AG20443 (cell line): Measurements from ENCODE around the gene C14orf180.

Experiments
- DNase-seq: peaks from one replicate; pipeline ENCODE4 v3.0.0; 2012; ENCODE audit warnings: low spot score, mixed read lengths

The C14orf180 gene

DNA sequence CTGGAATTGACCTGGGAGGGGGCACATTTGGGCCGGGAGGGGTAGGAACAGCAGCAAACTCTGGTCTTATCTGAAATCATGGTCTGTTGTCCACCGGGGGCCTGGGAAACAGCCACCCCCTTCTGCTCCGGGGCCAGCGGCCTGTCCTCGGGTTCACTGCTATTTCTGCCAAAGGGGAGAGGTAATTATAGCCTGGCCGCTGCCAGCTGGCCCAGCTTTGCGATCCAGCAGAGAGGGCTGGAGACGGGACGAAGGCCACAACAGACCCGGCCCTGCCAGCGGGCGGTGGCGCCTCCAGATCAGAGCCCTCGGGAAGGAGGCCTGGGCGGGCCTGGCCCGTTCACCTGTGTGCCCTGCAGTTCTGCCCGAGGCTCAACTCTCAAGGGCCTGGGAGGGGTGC is at the start of gene C14orf180:
Gene C14orf180 (plus strand): TSS at position 258 of the 400 bp plus-strand sequence. CDS start 6,667 bp downstream, outside the sequence.
- DNase-seq: no peak

GRCh38 chr14:104530646-104531045 is 48.9 kb upstream of the C14orf180 start:
- no peak for DNase-seq

DNA sequence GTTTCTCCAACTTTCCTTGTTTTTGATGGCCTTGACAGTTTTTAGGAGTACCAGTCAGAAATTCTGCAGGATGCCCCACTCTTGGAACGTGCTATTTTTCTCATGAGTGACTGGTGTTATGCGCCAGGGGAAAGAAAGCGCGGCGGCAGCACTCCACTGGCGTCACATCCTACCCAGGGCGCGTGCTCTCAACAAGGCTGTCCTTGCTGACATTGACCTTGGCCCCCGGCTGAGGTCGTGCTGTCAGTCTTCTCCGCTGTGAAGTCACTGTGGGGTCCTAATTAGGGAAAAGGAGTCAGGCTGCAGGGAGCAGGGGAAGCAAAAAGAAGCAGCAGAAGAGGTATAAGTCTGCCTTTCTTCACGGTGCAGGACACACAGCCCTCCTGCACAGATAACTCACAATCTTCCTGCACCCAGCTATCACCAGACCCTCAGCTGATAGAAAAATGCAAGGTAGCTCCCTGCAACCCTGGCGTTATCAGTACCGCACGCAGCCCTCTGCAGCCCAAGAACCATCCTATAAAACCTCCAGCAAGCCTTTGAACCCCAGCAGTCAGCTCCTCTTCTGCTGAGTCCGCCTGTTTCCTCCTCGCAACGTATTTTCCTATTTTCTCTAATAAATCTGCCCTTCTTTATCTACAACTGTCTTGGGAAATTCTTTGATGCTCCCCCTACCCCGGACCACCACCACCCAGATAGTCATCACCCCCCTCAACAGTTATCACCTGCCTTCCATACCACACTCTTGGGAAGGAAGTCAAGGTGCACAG is 48.0 kb upstream of the C14orf180 start:
- no peak for DNase-seq

- DNase-seq: no peak
Measured at GRCh38 chr14:104532191-104532555, 47.4 kb upstream of the C14orf180 start.

DNA sequence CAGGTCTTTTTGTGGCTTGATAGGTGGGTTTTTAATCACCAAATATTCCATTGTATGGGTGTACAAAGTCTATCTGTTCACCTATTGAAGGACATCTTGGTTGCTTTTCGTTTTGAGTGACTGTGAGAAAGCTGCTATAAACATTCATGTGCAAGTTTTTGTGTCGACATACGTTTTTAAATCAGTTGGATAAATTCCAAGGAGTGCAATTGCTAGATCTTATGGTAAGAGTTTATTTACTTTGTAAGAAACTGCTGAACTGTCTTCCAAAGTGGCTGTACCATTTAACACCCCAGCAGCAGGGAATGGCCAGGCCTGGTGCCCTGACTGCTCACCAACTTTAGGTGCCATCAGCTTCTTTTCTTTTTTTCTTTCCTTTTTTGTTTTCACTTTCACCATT is 45.5 kb upstream of the C14orf180 start:
- DNase-seq: no peak

DNA sequence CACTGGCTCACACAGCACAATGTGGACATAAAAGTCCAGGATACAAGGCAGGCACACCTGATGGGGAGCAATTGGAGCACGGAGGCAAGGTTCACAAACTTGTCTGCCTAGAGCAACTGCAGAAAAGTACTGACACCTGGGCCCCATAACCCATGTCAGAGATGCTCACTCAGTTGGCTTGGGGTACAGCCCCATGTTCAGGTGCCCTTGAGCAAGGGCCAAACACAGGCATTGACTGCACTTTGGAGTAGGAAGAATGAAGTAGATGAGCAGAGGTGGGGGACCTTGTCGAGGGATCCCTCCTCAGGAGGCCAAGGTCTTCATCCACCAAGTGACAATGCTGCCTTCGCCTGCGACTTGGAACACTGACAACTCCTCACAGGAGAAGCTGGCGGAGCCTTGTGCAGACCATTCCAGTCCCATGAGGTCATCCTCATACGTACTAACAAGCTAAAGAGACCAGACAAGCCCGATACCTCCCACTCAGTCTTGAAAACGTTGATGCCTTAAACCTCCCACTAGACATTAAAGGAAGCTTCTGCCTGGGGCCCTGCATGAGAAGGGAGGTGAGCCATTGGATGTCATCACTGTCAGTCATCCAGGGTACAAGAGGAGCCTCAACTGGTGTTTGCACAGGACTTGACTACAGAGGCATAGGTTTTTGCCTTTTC is 42.5 kb upstream of the C14orf180 start:
- DNase-seq: no peak

DNA sequence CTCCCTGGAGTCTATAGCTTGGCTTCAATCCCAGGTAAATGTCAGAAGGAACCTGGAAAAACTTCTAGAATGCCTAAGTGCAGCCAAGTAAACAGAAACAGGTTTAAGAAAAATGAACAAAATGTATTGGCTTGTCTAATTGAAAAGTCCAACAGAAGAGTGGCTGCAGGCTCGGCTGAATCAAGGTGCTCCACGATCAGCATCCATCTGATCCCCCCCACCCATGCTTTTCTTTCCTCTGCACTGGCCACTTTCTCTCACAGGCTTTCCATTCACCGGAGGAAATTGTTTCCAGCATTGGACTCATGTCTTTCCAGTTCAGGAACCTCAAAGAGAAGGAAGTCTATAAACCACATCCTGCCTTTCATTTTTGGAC is 42.0 kb upstream of the C14orf180 start:
- DNase-seq: no peak

DNA sequence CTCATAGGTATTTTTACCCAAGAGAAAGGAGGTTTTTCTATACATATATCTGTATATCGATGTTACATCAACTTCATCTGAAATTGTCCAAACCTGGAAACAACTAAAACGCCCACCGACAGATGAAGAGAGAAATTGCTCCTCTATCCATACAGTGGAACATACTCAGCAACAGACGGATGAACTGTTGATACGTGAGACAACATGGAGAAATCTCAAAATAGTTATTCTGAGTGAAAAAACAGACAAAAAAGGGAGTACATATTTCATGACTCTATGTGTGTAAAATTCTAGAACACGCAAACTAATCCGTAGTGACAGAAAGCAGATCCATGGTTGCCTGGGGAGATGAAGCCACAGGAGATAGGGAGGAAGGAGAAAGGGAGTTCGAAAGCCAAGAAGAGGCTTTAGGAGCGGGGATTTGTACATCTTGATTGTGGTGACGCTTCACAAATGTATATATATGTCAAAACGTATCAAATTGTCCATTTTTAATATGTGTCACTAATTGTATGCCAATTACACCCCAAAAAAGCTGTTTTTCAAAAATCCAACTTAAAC is 37.6 kb upstream of the C14orf180 start:
- no peak for DNase-seq

- DNase-seq: no peak
Measured at GRCh38 chr14:104542871-104543830, 36.4 kb upstream of the C14orf180 start.

GRCh38 chr14:104544362-104544961 is 35.1 kb upstream of the C14orf180 start:
- DNase-seq: peak; percentile 5

- DNase-seq: no peak
Measured at GRCh38 chr14:104545151-104545941, 34.2 kb upstream of the C14orf180 start.

DNA sequence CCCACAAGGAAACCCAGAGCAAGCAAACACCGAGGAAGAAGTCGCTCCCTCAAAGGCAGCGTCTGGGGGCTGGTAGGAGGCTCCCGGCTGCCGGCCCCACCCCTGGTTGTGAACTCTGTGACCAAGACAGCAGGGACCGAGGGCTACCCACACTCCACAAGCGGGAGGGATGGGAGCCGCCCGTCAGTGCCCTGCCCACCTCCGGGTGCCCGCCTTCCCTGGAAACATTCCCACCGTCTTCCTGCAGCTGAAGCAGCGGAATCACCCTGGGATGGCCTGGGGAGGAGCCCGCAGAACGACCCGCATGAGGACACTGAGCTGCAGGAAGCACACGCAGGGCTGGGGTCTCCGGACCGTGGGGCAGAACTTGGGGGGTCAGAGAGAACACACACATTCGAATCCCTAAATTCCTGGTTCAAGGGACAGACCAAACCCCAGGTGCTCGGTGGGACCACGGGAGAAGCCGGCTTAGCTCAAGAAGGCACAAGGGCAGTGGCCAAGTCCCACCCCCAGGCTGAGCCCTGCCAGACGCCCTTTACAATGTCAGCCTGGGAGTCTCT is 33.5 kb upstream of the C14orf180 start:
- peak; percentile 10 for DNase-seq

DNA sequence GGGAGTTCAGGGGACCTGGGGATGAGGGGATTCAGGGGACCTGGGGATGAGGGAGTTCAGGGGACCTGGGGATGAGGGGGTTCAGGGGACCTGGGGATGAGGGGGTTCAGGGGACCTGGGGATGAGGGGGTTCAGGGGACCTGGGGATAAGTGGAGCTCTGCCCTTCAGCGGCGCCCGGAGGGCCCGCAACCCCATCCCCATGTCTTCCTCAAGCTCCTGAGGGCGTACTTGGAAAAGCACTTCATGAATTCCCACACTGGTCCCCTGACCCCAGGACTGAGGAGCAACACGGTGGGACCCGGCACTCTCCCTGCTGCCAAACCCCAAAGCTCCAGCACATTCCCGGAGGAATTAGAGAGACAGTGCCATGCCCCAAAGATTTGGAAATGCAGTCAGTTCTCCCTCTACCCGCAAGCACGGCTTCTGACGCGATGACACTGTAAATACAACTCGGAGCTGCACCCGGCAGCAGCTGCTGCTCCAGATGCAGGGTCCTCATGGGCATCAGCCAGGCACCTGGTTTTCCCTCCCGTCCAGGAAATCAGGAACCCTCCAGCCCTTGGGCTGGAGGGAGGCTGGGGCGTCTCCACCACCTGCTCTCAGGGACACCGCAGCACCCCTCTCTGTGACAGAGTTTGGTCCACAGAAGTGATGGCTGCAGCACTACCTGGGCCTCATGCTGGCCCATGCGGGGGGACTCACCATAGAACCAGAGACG is 32.8 kb upstream of the C14orf180 start:
- no peak for DNase-seq

- DNase-seq: no peak
Measured at GRCh38 chr14:104547310-104547997, 32.1 kb upstream of the C14orf180 start.

- no peak for DNase-seq
Measured at GRCh38 chr14:104547998-104548700, 31.4 kb upstream of the C14orf180 start.

- no peak for DNase-seq
Measured at GRCh38 chr14:104548802-104549535, 30.6 kb upstream of the C14orf180 start.

- DNase-seq: no peak
Measured at GRCh38 chr14:104549536-104550339, 29.8 kb upstream of the C14orf180 start.
